OCI-LY3 (cell line): ENCODE results near the gene OR5AR1.

ENCODE experiments used
- H2AFZ ChIP-seq: fragments of 200-600, 300-600 bp; shearing (Covaris generic); 2 replicates; pipeline ENCODE4 v1.6.0; 2014; ENCODE audit warnings: antibody characterized with exemption, low read depth, low read length
- H3K27ac ChIP-seq: fragments of 200-600, 300-600 bp; sonication (generic); 2 replicates; pipeline ENCODE4 v1.5.1; 2014; ENCODE audit warnings: mild to moderate bottlenecking, low read length, moderate library complexity, mixed read lengths
- H3K27me3 ChIP-seq: fragments of 200-600, 300-600 bp; sonication (generic); 2 replicates; pipeline ENCODE4 v1.6.1; 2014; ENCODE audit warnings: low read depth, low read length, mixed read lengths
- H3K36me3 ChIP-seq: fragments of 200-600, 300-600 bp; sonication (generic); replicated peaks from 2 replicates; pipeline ENCODE3; 2014; ENCODE audit warnings: low read depth, low read length, mixed read lengths
- H3K4me1 ChIP-seq: fragments of 300-600, 200-600 bp; sonication (generic); 2 replicates; pipeline ENCODE4 v1.6.1; 2014; ENCODE audit warnings: low read length, mixed read lengths
- H3K4me2 ChIP-seq: fragments of 200-600, 300-600 bp; sonication (generic); 2 replicates; pipeline ENCODE4 v1.6.1; 2014; ENCODE audit warnings: low read length, mixed read lengths
- H3K4me3 ChIP-seq: fragments of 300-600, 200-600 bp; sonication (generic); 2 replicates; pipeline ENCODE4 v1.5.1; 2014; ENCODE audit warnings: antibody characterized with exemption, mild to moderate bottlenecking, low read length, moderate library complexity
- H3K79me2 ChIP-seq: fragments of 300-600, 200-600 bp; shearing (Covaris generic); 2 replicates; pipeline ENCODE4 v1.6.1; 2014; ENCODE audit warnings: mild to moderate bottlenecking, low read length, mixed read lengths
- H3K9ac ChIP-seq: fragments of 300-600, 200-600 bp; shearing (Covaris generic); 2 replicates; pipeline ENCODE4 v1.6.0; 2014; ENCODE audit warnings: mild to moderate bottlenecking, low read length, moderate library complexity
- H3K9me3 ChIP-seq: fragments of 200-600, 300-600 bp; shearing (Covaris generic); 2 replicates; pipeline ENCODE4 v1.6.1; 2014; ENCODE audit warnings: low read length, mixed read lengths; ENCODE audit not compliant: insufficient read depth
- H4K20me1 ChIP-seq: fragments of 200-600, 300-600 bp; sonication (generic); 2 replicates; pipeline ENCODE4 v1.6.1; 2016; ENCODE audit warnings: low read length, mixed read lengths; ENCODE audit not compliant: insufficient read depth
- EZH2phosphoT487 ChIP-seq: fragments of 200-600 bp; shearing (Covaris generic); IDR thresholded peaks from 2 replicates; pipeline ENCODE4 v1.6.1; 2018; ENCODE audit warnings: antibody characterized with exemption, mixed run types, low read depth
- TF ChIP-seq, protein P1 (sequence below): fragments of 200-600, 300-600 bp; sonication (generic); IDR thresholded peaks from 2 replicates; pipeline ENCODE4 v1.5.1; 2014; ENCODE audit warnings: antibody characterized with exemption, low read length, low read depth

OR5AR1 gene

DNA sequence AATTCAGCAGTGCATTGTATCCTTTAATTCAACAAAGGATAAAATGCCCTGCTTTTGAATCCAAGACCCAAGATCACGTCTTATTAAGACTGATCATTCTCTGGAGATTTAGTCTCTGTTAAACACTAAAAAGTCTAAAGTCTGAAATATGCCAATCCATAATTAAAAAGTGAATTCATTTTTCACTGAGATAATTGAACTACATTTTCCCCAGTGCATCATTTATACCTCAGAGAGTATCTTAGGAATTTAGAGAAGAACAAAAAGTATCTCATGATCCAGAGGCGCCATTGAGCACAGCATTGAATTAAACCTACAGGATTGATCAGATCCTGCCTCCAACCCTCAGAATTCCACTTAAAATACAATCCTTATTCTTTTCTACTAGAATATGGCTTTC is 26.6 kb upstream of the OR5AR1 start:
- no peaks in the 10 kb centered on the region for H4K20me1 ChIP-seq
- H3K79me2 ChIP-seq, result no peaks in the 10 kb centered on the region
- H3K4me2 ChIP-seq, result no peak overlapping the region
- TF ChIP-seq, protein P1, sequence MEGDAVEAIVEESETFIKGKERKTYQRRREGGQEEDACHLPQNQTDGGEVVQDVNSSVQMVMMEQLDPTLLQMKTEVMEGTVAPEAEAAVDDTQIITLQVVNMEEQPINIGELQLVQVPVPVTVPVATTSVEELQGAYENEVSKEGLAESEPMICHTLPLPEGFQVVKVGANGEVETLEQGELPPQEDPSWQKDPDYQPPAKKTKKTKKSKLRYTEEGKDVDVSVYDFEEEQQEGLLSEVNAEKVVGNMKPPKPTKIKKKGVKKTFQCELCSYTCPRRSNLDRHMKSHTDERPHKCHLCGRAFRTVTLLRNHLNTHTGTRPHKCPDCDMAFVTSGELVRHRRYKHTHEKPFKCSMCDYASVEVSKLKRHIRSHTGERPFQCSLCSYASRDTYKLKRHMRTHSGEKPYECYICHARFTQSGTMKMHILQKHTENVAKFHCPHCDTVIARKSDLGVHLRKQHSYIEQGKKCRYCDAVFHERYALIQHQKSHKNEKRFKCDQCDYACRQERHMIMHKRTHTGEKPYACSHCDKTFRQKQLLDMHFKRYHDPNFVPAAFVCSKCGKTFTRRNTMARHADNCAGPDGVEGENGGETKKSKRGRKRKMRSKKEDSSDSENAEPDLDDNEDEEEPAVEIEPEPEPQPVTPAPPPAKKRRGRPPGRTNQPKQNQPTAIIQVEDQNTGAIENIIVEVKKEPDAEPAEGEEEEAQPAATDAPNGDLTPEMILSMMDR, result no peak
- H3K27ac ChIP-seq, result no peak overlapping the region
- peaks cover 7% of the 10 kb centered on the region; the same call in 1 of the 2 replicates for H3K27me3 ChIP-seq
- H3K9ac ChIP-seq, result no peak overlapping the region
- no peaks in the 10 kb centered on the region for H3K9me3 ChIP-seq
- no peaks in the 10 kb centered on the region for H3K36me3 ChIP-seq
- no peak overlapping the region for H2AFZ ChIP-seq
- H3K4me1 ChIP-seq, result peaks cover 2% of the 10 kb centered on the region; the same call in 1 of the 2 replicates
- H3K4me3 ChIP-seq, result no peak overlapping the region

DNA sequence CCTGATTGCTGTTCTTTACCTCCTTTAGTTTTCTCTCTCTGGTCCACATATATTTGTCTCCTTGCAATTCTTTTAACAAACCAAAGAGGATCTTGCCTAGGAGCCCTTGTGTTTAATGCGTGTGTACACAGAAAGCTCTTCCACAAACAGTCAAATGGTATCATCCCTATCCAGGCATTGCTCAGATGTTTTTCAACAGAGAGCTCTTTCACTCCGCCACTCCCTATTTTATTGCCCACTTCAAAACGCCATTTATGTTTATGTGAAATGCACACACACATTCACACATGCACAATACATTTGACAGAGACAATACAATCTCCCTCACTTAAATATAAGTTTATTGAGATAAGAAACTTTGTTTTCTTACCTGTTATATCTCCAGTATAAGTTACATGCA is 26.0 kb upstream of the OR5AR1 start:
- no peak overlapping the region for H3K4me2 ChIP-seq
- H2AFZ ChIP-seq, result no peak overlapping the region
- TF ChIP-seq, protein P1, result no peak
- TF ChIP-seq EZH2phosphoT487, result no peak
- peaks cover 5% of the 10 kb centered on the region; the same call in 1 of the 2 replicates for H3K27me3 ChIP-seq
- H3K4me1 ChIP-seq, result peaks cover 2% of the 10 kb centered on the region; the same call in 1 of the 2 replicates
- no peak overlapping the region for H3K27ac ChIP-seq
- no peaks in the 10 kb centered on the region for H3K36me3 ChIP-seq
- no peak overlapping the region for H3K9ac ChIP-seq
- no peaks in the 10 kb centered on the region for H4K20me1 ChIP-seq
- H3K9me3 ChIP-seq, result no peaks in the 10 kb centered on the region
- no peaks in the 10 kb centered on the region for H3K79me2 ChIP-seq
- no peak overlapping the region for H3K4me3 ChIP-seq

DNA sequence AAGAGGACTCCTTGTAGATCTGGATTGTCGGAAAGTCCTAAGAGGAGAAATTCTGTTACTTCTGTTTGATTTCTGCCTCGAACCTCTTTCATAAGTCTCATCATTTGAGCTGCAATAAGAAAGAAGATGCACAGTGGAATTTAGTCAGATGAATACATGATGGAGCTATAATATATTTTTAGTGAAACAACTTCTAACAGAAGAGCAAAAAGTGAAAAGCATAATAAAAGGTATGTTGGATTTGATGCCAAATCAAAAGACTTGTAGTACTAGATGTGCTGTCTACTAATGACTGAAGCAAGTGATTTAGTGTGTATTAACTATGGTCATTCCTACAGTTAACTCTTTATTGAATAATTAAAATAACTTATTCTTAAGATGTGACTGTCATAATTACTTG is 21.1 kb upstream of the OR5AR1 start, which contains the start of gene OR5AP2:
Gene OR5AP2, minus strand, starts transcription at position 101 of the 400 bp plus-strand sequence. Its CDS starts 0 bp downstream, at position 101.
- H3K4me2 ChIP-seq, result no peak within 1 kb of the TSS
- H3K79me2 ChIP-seq, result no peaks in the 10 kb centered on the region
- no peaks in the 10 kb centered on the region for H3K27me3 ChIP-seq
- no peak within 1 kb of the TSS for H2AFZ ChIP-seq
- no peaks in the 10 kb centered on the region for H3K9me3 ChIP-seq
- no peak for TF ChIP-seq EZH2phosphoT487
- TF ChIP-seq, protein P1, result no peak
- no peak within 1 kb of the TSS for H3K27ac ChIP-seq
- H4K20me1 ChIP-seq, result no peaks in the 10 kb centered on the region
- no peak within 1 kb of the TSS for H3K4me3 ChIP-seq
- no peaks in the 10 kb centered on the region for H3K36me3 ChIP-seq
- no peak within 1 kb of the TSS for H3K9ac ChIP-seq
- peaks cover 2% of the 10 kb centered on the region; the same call in 1 of the 2 replicates for H3K4me1 ChIP-seq

DNA sequence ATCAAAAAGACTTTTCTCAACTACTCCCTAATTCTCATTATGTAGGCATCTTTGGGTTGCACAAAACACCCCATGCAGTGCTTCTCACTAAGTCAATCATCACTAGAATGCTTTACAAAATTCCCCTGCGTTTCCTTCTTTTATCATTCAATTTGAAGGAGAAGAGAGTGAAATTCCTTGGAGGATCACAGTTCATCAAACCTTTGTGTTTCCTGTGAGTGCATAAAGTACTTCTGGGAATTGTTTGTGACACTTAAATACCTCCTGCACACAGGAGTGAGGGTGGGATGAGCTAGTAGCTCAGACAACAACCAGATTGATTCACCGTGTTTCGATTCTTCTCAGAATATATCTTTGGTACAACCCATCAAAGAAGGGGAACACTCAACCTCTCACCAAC is 3.7 kb upstream of the OR5AR1 start:
- H3K9me3 ChIP-seq, result no peaks in the 10 kb centered on the region
- no peak for TF ChIP-seq EZH2phosphoT487
- TF ChIP-seq, protein P1, result no peak
- H3K27ac ChIP-seq, result no peak overlapping the region
- no peak overlapping the region for H2AFZ ChIP-seq
- H3K27me3 ChIP-seq, result no peaks in the 10 kb centered on the region
- H3K9ac ChIP-seq, result no peak overlapping the region
- H3K79me2 ChIP-seq, result no peaks in the 10 kb centered on the region
- H3K4me1 ChIP-seq, result no peaks in the 10 kb centered on the region
- H3K36me3 ChIP-seq, result no peaks in the 10 kb centered on the region
- no peak overlapping the region for H3K4me3 ChIP-seq
- no peaks in the 10 kb centered on the region for H4K20me1 ChIP-seq
- H3K4me2 ChIP-seq, result no peak overlapping the region
